22Rv1 (cell line): ENCODE measurements around the gene DPEP1.

Source experiments
- ZFX ChIP-seq: fragments of 450-650 bp; IDR thresholded peaks from 2 replicates; pipeline ENCODE4 v1.6.1; 2017; ENCODE audit warnings: antibody characterized with exemption, borderline replicate concordance
- TF ChIP-seq, protein P1 (sequence below): fragments of 450-650 bp; IDR thresholded peaks from 2 replicates; pipeline ENCODE4 v1.5.1; 2017; ENCODE audit warnings: mild to moderate bottlenecking

DNA sequence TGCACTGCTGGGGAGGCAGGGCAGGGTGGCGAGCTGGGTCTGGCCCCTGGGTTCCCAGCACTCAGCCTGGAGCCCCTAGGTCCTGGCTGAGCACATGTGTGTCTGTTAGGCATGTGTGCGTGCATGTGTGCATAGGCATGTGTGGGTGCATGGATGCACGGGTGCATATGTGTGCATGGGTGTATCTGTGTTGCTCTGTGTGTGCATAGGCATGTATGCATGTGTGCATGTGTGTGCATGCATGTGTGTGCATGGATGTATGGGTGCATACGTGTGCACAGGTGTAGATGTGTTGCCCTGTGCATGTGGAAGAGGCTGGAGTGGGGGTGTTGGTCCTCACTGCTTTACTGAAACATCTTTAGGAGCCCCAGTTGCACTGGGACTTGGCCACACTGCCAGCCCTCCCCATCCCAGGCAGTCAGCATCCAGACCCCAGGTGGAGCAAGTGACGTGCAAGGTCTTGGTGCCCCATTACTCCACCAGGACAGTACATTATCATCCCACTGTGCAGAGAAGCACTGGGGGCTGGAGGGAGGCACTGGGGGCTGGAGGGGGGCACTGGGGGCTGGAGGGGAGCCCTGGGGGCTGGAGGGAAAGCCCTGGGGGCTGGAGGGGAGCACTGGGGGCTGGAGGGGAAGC lies 10.4 kb upstream of the DPEP1 start:
- TF ChIP-seq, protein P1, sequence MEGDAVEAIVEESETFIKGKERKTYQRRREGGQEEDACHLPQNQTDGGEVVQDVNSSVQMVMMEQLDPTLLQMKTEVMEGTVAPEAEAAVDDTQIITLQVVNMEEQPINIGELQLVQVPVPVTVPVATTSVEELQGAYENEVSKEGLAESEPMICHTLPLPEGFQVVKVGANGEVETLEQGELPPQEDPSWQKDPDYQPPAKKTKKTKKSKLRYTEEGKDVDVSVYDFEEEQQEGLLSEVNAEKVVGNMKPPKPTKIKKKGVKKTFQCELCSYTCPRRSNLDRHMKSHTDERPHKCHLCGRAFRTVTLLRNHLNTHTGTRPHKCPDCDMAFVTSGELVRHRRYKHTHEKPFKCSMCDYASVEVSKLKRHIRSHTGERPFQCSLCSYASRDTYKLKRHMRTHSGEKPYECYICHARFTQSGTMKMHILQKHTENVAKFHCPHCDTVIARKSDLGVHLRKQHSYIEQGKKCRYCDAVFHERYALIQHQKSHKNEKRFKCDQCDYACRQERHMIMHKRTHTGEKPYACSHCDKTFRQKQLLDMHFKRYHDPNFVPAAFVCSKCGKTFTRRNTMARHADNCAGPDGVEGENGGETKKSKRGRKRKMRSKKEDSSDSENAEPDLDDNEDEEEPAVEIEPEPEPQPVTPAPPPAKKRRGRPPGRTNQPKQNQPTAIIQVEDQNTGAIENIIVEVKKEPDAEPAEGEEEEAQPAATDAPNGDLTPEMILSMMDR = no peak
- TF ChIP-seq ZFX = no peak
